Astrocyte of the spinal cord (primary cell): ENCODE measurements around the gene SLX4IP.

Source experiments
- DNase-seq: peaks from one replicate; pipeline ENCODE4 v3.0.0; 2011; ENCODE audit warnings: low read depth, low spot score
- H3K4me3 ChIP-seq: 2 replicates; pipeline ENCODE4 v1.5.1; 2011; ENCODE audit warnings: low read depth, mild to moderate bottlenecking, low read length, moderate library complexity
- in situ Hi-C: cut with HindIII; loops from 2 replicates; pipeline ENCODE4 v1.10.0; 2017; ENCODE audit warnings: low sequenced_read_pairs
- TF ChIP-seq, protein P1 (sequence below): IDR thresholded peaks from 2 replicates; pipeline ENCODE4 v1.5.1; 2012; ENCODE audit warnings: low read depth, mild to moderate bottlenecking, low read length, inconsistent platforms

SLX4IP gene

DNA sequence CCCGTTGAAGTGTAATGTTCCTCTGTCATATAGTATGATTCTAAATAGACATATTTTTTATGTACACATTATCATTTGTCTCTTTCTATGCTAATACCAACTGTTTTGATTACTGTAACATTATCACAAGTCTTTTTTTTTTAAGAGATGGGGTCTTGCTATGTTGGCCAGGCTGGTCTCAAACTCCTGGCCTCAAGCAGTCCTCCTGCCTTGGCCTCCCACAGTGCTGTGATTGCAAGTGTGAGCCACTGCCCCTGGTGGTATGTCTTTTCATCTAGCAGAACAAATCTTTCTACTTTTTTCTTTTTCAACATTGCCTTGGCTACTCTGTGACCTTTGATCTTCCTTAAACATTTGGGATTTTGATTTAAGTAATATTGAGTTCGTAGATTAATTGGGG lies 57.7 kb downstream of the SLX4IP start:
- in situ Hi-C loops, result no loop called here
- TF ChIP-seq, protein P1, sequence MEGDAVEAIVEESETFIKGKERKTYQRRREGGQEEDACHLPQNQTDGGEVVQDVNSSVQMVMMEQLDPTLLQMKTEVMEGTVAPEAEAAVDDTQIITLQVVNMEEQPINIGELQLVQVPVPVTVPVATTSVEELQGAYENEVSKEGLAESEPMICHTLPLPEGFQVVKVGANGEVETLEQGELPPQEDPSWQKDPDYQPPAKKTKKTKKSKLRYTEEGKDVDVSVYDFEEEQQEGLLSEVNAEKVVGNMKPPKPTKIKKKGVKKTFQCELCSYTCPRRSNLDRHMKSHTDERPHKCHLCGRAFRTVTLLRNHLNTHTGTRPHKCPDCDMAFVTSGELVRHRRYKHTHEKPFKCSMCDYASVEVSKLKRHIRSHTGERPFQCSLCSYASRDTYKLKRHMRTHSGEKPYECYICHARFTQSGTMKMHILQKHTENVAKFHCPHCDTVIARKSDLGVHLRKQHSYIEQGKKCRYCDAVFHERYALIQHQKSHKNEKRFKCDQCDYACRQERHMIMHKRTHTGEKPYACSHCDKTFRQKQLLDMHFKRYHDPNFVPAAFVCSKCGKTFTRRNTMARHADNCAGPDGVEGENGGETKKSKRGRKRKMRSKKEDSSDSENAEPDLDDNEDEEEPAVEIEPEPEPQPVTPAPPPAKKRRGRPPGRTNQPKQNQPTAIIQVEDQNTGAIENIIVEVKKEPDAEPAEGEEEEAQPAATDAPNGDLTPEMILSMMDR, result no peak
- no peak for DNase-seq
- no peak overlapping the region for H3K4me3 ChIP-seq

DNA sequence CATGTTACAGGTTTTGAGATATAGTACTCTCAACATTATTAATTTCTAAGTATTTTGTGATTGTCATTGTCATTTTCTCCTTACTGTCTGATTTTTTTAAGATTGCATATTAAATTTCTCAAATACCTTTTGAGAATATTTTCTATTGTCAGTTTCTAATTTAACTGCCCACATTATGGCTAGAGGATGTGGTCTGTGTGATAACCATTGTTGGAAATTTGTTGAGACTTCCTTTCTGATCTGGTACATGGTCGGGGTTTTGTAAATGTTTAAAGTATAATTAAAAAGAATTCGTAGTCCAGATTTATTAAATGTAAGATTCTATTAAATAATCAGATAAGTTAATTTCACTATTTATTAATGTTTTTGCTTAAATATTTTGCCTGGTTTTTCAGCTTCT lies 60.1 kb downstream of the SLX4IP start:
- TF ChIP-seq, protein P1, result no peak
- no peak overlapping the region for H3K4me3 ChIP-seq
- DNase-seq, result no peak
- in situ Hi-C loops, result no loop called here

DNA sequence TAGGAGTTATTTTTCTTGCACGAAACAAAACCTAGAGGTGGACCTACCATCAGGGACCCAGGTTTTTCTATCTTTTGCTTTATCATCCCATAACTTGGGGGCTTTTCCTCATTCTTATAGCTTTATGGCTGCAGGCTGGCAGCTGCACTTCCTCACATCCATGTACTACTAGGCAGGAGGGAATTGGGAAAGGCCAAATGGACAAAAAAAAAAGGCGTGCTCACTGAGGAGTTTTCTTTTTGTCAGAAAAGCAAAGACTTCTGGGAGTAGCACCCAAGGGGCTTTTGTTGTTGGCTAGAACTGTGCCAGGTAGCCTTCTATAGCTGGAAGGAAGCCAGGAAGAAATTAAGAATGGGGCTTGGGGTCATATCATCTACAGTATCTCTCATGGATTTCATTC lies 61.4 kb downstream of the SLX4IP start:
- TF ChIP-seq, protein P1, result no peak
- in situ Hi-C loops, result no loop called here
- no peak for DNase-seq
- H3K4me3 ChIP-seq, result no peak overlapping the region

DNA sequence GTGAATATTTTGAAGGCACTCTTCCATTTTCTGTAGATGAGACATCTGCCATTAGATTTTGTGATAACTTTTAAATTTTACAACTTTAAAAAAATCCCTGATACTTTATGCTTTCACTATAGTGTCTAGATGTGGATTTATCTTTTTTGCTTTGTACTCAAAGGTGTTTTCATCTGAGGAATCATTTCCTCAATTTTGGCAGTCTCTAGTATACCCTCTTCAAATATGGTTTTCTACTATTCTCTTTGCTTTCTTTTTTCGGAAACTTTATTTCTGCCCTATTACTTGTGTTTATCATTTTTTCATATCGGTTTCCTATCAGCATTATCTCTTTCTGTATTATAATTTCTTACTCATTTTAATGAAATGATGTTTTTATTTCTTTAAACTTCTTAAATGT lies 62.2 kb downstream of the SLX4IP start:
- TF ChIP-seq, protein P1, result no peak
- no peak overlapping the region for H3K4me3 ChIP-seq
- no peak for DNase-seq
- in situ Hi-C loops, result no loop called here

DNA sequence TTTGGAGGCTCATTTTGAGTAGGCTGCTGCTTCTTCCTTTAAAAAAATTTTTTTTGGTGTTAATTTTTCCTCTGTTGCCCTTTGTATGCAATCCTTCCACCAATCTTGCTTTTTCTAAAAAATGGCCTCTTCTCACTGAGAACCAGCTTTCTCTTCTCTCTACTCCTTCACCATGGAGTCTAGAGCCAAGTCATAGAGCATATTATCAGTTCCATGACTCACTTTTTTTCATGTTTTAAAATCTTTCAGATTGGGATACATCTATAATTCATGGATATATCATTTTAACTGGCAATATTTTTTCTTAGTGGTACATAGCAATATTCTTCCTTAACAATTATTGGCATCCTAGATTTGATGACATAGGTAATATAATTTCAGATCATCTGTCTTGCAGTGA lies 62.7 kb downstream of the SLX4IP start:
- in situ Hi-C loops, result no loop called here

DNA sequence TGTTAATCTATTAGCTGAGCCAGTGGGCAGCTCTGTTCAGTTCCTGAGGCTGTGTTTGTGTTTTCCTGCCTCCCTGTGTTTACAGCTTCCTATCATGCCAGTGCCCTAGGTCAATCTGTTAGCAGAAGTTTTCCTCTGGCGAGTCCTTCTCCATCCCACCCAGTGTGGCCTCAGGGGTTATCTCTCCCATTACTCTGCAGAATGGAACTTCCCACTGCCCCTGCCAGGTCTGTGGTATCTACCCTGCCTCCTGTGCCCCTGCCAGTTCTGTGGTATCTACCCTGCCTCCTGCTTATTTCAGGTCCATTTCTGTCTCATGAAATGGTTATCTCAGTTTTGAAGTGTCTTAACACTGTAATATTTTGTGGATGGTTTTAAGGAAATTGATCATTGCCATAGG lies 63.1 kb downstream of the SLX4IP start:
- no peak for DNase-seq
- in situ Hi-C loops, result no loop called here
- no peak overlapping the region for H3K4me3 ChIP-seq
- TF ChIP-seq, protein P1, result no peak

More for the DNA sequence above, 62.7 kb downstream of the SLX4IP start:
- no peak for DNase-seq
- TF ChIP-seq, protein P1, result no peak
- H3K4me3 ChIP-seq, result no peak overlapping the region

DNA sequence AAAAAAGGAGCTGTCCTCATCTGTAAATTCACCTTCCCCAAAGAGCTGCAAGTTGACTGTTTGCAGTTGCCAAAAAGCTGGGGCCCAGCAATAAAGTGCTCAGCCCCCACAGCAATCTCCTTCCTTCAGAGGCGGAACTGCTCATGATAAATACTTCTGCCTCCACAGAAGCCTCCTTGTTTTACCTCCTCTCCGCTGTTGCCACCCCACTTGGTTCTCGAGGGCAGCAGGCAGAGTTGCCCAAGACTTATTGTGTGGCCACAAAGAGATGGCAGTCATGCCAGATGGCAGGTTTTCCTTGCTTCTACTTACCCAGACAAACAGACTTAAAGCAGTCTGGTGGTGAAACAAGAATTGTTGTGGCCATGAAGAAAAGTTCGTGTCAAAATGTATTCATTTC lies 66.3 kb downstream of the SLX4IP start:
- in situ Hi-C loops, result no loop called here
- TF ChIP-seq, protein P1, result no peak
- no peak for DNase-seq
- H3K4me3 ChIP-seq, result peak overlapping the region; percentile 30
